Suprapubic skin (tissue), 4 donors: ENCODE measurements around the gene POLDIP2. TPM values are rescaled to one million over a fixed set of nuclear protein-coding genes. Genes with fewer than 3 reads are reported as not detected.

ENCODE experiments used
- DNase-seq, 2 donors: peaks; one replicate each; pipeline ENCODE4 v3.0.0-alpha.2; 2019; ENCODE audit warnings: low spot score in 2 of 2
- H3K27ac ChIP-seq: fragments of 200-600 bp; sonication (generic); one replicate; pipeline ENCODE4 v1.5.1; 2019
- H3K27me3 ChIP-seq: fragments of 200-600 bp; sonication (generic); one replicate; pipeline ENCODE4 v1.5.1; 2019
- H3K36me3 ChIP-seq: fragments of 200-600 bp; sonication (generic); one replicate; pipeline ENCODE4 v1.5.1; 2019
- H3K4me1 ChIP-seq: fragments of 200-600 bp; sonication (generic); one replicate; pipeline ENCODE4 v1.5.1; 2019
- H3K4me3 ChIP-seq: fragments of 200-600 bp; sonication (generic); one replicate; pipeline ENCODE4 v1.5.1; 2019; ENCODE audit warnings: mild to moderate bottlenecking
- H3K9me3 ChIP-seq: fragments of 200-600 bp; sonication (generic); one replicate; pipeline ENCODE4 v1.5.1; 2019
- EP300 ChIP-seq: sonication (generic); formaldehyde crosslinking; IDR thresholded peaks from one replicate; pipeline ENCODE4 v1.6.1; 2017; ENCODE audit warnings: antibody characterized with exemption
- POLR2A ChIP-seq, 2 donors: fragments of 450-650 bp; IDR thresholded peaks; one replicate each; pipeline ENCODE4 v1.6.1; 2017; ENCODE audit warnings: antibody characterized with exemption in 2 of 2, mild to moderate bottlenecking in 2 of 2, moderate library complexity in 2 of 2
- POLR2AphosphoS5 ChIP-seq, 3 donors: sonication (generic); formaldehyde crosslinking; IDR thresholded peaks; one replicate each; pipeline ENCODE4 v1.6.1; 2017; ENCODE audit warnings: antibody characterized with exemption in 3 of 3
- WGBS: methylation state at CpG from one replicate; pipeline ENCODE4 v1.1.5; 2018; 5-methylcytosine and 5-hydroxymethylcytosine counted together
- total RNA-seq, 4 donors: library from RNA; depleted of rRNA; stranded (reverse); fragments of >200 nt; gene quantifications; one replicate each; pipeline ENCODE4 v1.1.0, GENCODE V29; 2016
- TF ChIP-seq, protein P1 (sequence below), 2 donors: fragments of 200-600 bp in 1 of 2; fragments of 450-650 bp in 1 of 2; sonication (generic) in 1 of 2; IDR thresholded peaks; one replicate each; pipeline ENCODE4 v1.5.1; 2016 to 2019; ENCODE audit warnings: antibody characterized with exemption in 2 of 2, mild to moderate bottlenecking in 1 of 2, moderate library complexity in 1 of 2

Gene POLDIP2
- total RNA-seq, 4 donors from 2014 or later, result 52.9 to 103 (median 86.0) TPM

DNA sequence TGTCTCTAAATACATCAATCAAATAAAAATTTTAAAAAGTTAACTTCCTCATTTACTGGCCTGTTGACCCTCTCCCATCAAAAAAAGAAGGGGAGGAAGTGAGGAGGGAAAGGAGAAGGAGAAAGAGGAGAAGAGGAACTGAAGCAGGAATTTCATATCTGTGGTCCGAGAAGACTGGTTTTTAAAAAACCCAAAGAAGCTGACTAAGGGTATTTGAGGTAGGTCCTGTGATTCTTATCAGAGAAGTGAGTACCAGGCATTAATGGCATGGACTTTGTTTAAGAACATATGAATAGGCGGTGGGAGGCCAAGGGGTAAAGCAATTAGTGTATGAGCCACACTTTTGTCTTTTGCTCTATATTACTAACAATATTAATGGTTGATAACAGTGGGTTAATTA lies 46.7 kb upstream of the POLDIP2 start:
- no peak for DNase-seq
- no peaks in the 10 kb centered on the region for H3K27me3 ChIP-seq
- no peak for TF ChIP-seq POLR2AphosphoS5 (IDR thresholded peaks at IDR 0.05)
- TF ChIP-seq EP300, result no peak
- no peak for TF ChIP-seq POLR2A (IDR thresholded peaks at IDR 0.05)
- TF ChIP-seq, protein P1, sequence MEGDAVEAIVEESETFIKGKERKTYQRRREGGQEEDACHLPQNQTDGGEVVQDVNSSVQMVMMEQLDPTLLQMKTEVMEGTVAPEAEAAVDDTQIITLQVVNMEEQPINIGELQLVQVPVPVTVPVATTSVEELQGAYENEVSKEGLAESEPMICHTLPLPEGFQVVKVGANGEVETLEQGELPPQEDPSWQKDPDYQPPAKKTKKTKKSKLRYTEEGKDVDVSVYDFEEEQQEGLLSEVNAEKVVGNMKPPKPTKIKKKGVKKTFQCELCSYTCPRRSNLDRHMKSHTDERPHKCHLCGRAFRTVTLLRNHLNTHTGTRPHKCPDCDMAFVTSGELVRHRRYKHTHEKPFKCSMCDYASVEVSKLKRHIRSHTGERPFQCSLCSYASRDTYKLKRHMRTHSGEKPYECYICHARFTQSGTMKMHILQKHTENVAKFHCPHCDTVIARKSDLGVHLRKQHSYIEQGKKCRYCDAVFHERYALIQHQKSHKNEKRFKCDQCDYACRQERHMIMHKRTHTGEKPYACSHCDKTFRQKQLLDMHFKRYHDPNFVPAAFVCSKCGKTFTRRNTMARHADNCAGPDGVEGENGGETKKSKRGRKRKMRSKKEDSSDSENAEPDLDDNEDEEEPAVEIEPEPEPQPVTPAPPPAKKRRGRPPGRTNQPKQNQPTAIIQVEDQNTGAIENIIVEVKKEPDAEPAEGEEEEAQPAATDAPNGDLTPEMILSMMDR (IDR thresholded peaks at IDR 0.05), result no peak
- H3K4me1 ChIP-seq, result peaks cover 22% of the 10 kb centered on the region
- H3K36me3 ChIP-seq, result peaks cover 20% of the 10 kb centered on the region
- no peak overlapping the region for H3K27ac ChIP-seq
- no peaks in the 10 kb centered on the region for H3K9me3 ChIP-seq
- H3K4me3 ChIP-seq, result no peak overlapping the region
- 86% methylated on average over 2 of the region's 2 CpGs for WGBS

DNA sequence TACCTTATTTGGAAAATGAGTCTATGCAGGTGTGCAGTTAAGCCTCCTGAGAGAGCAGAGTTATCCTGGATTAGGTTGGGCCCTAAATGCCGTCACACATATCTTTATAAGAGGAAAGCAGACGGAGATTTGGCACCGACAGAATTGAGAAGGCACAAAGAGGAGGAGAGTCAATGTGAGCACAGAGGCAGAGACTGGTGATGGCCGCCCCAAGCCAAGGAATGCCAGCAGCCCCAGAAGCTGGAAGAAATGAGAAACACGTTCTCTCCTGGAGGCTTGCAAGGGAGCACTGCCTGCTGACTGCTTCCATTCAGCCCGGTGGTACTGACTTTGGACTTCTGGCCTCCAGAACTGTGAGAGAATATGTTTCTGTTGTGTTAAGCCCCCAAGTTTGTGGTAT lies 45.5 kb upstream of the POLDIP2 start:
- TF ChIP-seq, protein P1 (IDR thresholded peaks at IDR 0.05), result no peak
- TF ChIP-seq POLR2AphosphoS5 (IDR thresholded peaks at IDR 0.05) (no peak), EP300 (no peak), POLR2A (IDR thresholded peaks at IDR 0.05) (no peak)
- Histone ChIP-seq H3K36me3 (peaks cover 30% of the 10 kb centered on the region), H3K27ac (no peak overlapping the region), H3K9me3 (no peaks in the 10 kb centered on the region), H3K27me3 (no peaks in the 10 kb centered on the region), H3K4me3 (no peak overlapping the region), H3K4me1 (peaks cover 22% of the 10 kb centered on the region)
- no peak for DNase-seq
- WGBS, result 86% methylated on average over 6 of the region's 6 CpGs

DNA sequence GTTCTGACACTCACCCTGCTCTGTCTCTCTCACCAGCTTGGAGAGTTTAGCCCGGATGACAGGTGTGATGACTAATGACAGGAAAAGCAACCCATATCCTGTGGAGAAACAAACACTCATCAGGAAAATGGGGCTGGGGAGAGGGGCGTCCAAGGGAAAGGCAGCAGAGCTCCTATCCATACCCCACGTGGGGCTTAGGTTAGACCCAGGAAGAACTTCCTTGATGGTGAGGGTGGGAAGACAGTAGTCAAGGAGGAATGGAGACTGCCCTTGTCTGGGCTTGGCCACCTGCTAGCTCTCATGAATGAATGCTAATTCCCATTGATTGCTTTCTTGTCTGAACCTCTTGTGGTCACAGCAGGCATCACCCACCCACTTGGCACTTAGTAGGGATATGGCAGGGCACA lies 44.9 kb upstream of the POLDIP2 start:
- Histone ChIP-seq H3K27me3 (no peaks in the 10 kb centered on the region), H3K36me3 (peaks cover 36% of the 10 kb centered on the region), H3K27ac (no peak overlapping the region), H3K9me3 (no peaks in the 10 kb centered on the region), H3K4me3 (no peak overlapping the region), H3K4me1 (peaks cover 22% of the 10 kb centered on the region)
- no peak for TF ChIP-seq POLR2AphosphoS5 (IDR thresholded peaks at IDR 0.05)
- no peak for TF ChIP-seq POLR2A (IDR thresholded peaks at IDR 0.05)
- TF ChIP-seq, protein P1 (IDR thresholded peaks at IDR 0.05), result no peak
- TF ChIP-seq EP300, result no peak
- DNase-seq, result no peak
- 32% methylated on average over 3 of the region's 3 CpGs for WGBS

DNA sequence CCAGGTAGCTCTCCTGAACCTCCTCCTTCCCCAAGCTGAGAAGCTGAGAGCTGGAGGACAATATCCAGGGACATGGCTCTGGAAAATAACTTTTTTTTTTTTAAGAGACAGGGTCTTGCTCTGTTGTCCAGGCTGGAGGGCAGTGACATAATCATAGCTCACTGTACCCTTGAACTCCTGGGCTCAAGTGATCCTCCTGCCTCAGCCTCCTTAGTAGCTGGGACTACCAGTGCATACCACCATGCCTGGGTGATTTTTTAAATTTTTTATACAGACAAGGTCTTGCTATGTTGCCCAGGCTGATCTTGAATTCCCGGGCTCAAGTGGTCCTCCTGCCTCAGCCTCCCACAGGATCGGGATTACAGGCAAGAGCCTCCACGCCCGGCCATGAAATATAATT lies 42.5 kb upstream of the POLDIP2 start:
- Histone ChIP-seq H3K36me3 (peaks cover 51% of the 10 kb centered on the region), H3K4me3 (no peak overlapping the region), H3K4me1 (peaks cover 2% of the 10 kb centered on the region), H3K27ac (no peak overlapping the region), H3K9me3 (no peaks in the 10 kb centered on the region), H3K27me3 (no peaks in the 10 kb centered on the region)
- WGBS, result 89% methylated on average over 4 of the region's 4 CpGs
- TF ChIP-seq, protein P1 (IDR thresholded peaks at IDR 0.05), result no peak
- TF ChIP-seq EP300 (no peak), POLR2AphosphoS5 (IDR thresholded peaks at IDR 0.05) (no peak), POLR2A (IDR thresholded peaks at IDR 0.05) (no peak)
- DNase-seq, result no peak

DNA sequence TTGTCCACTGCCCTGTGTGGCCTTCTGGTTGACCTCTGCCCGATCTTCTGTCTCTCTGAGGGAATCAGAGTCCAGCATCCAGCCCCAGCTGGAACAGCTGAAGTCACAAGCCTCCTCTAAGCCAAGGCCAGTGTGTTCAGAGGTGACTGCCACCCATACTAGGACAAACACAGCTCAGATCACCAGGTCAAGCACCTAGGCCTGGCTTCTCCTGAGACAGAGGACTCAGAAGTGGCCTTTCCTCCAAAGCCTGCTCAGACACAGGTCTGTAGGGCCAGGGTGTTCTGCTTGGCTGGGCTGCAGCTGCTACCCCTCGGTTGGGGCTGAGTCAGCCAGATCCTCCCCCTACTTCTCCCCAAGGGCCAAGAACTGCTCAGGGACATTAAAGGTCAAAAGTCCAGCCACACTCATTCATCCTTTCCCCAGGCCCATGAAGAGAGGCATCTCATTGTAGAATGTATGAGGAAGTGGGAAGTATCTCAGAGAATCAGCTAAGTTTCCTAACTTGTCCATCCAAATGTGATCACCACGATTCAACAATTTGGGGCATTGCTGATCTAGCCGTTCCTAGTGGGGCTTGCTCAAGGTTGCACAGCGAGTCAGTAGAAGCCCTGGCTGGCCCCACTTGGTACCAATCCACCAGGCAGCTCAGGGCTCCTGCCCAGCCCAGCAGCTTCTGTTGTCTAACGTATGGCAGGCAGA lies 41.1 kb upstream of the POLDIP2 start:
- Histone ChIP-seq H3K36me3 (peaks cover 56% of the 10 kb centered on the region), H3K9me3 (no peaks in the 10 kb centered on the region), H3K4me3 (no peak overlapping the region), H3K4me1 (no peaks in the 10 kb centered on the region), H3K27ac (no peak overlapping the region), H3K27me3 (no peaks in the 10 kb centered on the region)
- WGBS, result 69% methylated on average over 6 of the region's 6 CpGs
- no peak for DNase-seq
- no peak for TF ChIP-seq POLR2AphosphoS5 (IDR thresholded peaks at IDR 0.05)
- TF ChIP-seq, protein P1 (IDR thresholded peaks at IDR 0.05), result no peak
- TF ChIP-seq POLR2A (IDR thresholded peaks at IDR 0.05), result no peak
- no peak for TF ChIP-seq EP300
